GM12892 (cell line): ENCODE results near the gene METAP1.
A peak's percentile ranks its signal among the peaks of the same experiment; 100 is the strongest.
"Not testable (repeated sequence)": the region's sequence is repeated elsewhere in the genome, so short reads cannot be mapped to it uniquely, and the experiment has no call there.

Source experiments
- DNase-seq: peaks from one replicate; pipeline ENCODE4 v3.0.0; 2011; ENCODE audit not compliant: insufficient read length
- FAIRE-seq: peaks from 2 replicates; lab custom pipeline; 2011; peaks lifted over from hg19 to GRCh38; lab: Jason Lieb, UNC
- POLR2A ChIP-seq: IDR thresholded peaks from 2 replicates; pipeline ENCODE4 v1.6.1; 2011; ENCODE audit warnings: low read depth, low read length, control low read depth
- POLR2AphosphoS5 ChIP-seq: IDR thresholded peaks from 2 replicates; pipeline ENCODE4 v1.6.1; 2011; ENCODE audit warnings: low read depth, low read length, control low read depth
- TAF1 ChIP-seq: IDR thresholded peaks from 2 replicates; pipeline ENCODE4 v1.6.1; 2011; ENCODE audit warnings: low read depth, mild to moderate bottlenecking, control low read depth, low read length, borderline replicate concordance

Gene METAP1

DNA sequence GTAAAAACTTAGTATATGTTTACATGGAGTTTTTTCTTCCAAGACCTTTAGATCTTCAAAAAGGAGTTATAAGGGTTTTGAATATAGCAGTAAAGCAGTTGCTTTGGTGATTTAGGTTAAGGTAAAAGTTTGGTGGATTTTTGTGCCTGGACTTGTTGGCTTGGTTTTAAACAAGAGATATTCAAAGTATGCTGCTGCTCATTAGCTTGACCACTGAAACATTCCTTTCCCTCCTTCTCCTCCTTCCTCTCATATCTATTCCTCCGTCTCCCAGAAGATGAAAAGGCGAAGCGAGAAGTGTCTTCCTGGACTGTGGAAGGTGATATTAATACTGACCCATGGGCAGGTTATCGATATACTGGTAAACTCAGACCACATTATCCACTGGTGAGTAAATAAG, 38.4 kb downstream of the METAP1 start:
- TF ChIP-seq TAF1 (no peak), POLR2A (no peak), POLR2AphosphoS5 (no peak)
- FAIRE-seq, result no peak

DNA sequence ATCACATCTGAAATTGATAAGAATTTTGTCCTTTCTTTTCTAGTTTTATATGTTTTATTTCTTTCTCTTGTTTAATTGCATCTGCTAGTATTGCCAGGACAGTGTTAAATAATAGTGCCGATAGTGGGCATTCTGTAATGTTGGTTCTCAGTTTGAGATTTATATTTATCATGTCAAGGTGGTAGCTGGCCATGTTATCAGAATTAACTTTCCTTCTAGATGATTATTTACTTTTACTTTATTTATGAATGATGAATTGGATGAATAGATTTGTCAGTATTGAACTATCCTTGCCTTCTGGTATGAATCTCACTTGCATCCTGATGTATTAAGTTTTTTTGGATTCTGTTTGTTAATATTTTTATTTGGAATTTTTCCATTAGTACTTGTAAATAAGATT, 42.7 kb downstream of the METAP1 start:
- DNase-seq, result no peak
- no peak for FAIRE-seq
- TF ChIP-seq POLR2AphosphoS5 (no peak), TAF1 (no peak), POLR2A (no peak)

More for the DNA sequence above, 38.4 kb downstream of the METAP1 start:
- DNase-seq, result no peak

DNA sequence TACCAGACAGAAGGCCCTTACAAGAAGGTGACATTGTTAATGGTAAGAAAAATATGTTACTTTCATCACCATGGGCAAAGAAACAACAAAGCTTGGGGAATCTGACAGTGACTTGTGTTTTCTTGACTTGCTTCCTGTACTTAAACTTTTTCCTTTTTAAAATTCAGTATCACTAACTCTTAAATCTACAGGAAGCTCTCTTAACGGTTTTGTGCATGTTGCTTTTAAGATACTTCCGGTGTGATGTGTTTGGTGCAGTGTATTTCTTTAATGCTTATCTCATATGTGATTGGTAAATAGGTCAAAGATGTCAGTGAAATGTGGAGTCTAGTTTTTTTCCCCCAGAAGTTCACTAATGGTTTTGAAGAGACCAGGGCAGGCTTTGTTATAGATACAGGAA, 47.8 kb downstream of the METAP1 start:
- FAIRE-seq (no peak), DNase-seq (no peak)
- TF ChIP-seq POLR2A, result no peak

DNA sequence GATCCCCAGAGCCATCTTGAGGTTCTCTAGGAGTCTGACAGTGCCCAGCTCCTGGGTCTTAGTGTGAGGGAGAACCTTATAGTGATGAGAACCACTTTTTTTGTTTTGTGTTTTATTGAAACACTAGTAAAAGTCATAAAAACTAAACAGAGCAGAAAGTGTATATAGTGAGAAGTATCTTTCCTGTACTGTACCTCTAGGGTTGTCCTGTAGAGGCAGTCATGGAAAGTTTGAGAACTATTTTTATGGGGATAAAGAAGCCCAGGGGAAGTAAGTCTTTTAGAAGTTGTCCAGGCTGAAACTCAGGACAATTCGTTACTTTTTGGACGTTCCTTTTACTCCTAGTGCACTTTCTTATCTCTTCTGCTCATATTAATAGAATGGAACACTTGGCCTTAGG, 52.2 kb downstream of the METAP1 start:
- DNase-seq (no peak), FAIRE-seq (peak; percentile 9)
- TF ChIP-seq POLR2A, result no peak
- no peak for TF ChIP-seq POLR2AphosphoS5
- no peak for TF ChIP-seq TAF1

- no peak for DNase-seq
- no peak for FAIRE-seq
- no peak for TF ChIP-seq POLR2AphosphoS5
- no peak for TF ChIP-seq POLR2A
- TF ChIP-seq TAF1, result no peak
These were observed 57.4 kb downstream of the METAP1 start for GRCh38 chr4:99052902-99053301.

DNA sequence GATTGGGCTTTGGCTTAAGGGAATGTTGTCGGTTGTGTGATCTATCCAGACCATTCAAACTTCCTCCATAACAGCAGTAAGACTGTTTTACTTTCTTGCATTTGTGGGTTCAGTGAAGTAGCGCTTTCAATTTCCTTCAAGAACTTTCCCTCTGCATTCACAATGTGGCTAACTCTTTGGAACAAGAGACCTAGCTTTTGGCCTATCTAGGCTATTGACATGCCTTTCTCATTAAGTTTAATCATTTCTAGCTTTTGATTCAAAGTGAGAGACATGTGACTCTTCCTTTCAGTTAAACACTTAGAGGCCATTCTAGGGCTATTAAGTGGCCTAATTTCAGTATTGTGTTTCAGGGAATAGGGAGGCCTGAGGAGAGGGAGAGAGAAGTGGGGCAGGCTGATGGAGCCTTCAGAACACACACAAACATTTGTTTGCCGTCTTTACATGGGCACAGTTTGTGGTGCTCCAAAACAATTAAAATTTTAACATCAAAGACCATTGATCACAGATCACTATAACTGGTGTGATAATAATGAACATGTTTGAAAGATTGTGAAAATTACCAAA, 59.0 kb downstream of the METAP1 start:
- DNase-seq, result no peak
- FAIRE-seq, result peak; percentile 60
- no peak for TF ChIP-seq POLR2AphosphoS5
- TF ChIP-seq POLR2A, result no peak

DNA sequence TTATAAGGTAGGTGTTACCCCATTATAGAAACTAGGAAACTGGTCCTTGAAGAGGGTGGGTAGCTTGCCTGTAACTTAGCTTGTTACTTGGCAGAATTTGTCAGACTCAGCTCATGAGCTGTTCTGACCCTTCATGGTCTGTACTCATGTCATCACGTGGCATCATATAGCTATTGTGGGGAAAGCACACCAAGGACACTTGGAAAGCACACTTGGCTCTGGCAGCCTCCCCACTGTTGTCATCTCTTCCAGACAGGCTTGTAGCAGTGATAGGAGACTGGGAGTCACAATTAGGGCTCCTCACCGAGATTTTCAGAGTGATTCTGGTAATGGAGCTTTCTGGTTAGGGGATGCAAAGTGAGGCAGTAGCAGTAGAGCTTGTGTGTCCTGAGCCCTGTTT, 62.7 kb downstream of the METAP1 start:
- TF ChIP-seq POLR2AphosphoS5 (no peak), TAF1 (no peak), POLR2A (no peak)
- FAIRE-seq (no peak), DNase-seq (no peak)

- no peak for TF ChIP-seq POLR2A
- TF ChIP-seq POLR2AphosphoS5, result no peak
- TF ChIP-seq TAF1, result no peak
- no peak for DNase-seq
- no peak for FAIRE-seq
These were observed 64.0 kb downstream of the METAP1 start for GRCh38 chr4:99059550-99059949.

DNA sequence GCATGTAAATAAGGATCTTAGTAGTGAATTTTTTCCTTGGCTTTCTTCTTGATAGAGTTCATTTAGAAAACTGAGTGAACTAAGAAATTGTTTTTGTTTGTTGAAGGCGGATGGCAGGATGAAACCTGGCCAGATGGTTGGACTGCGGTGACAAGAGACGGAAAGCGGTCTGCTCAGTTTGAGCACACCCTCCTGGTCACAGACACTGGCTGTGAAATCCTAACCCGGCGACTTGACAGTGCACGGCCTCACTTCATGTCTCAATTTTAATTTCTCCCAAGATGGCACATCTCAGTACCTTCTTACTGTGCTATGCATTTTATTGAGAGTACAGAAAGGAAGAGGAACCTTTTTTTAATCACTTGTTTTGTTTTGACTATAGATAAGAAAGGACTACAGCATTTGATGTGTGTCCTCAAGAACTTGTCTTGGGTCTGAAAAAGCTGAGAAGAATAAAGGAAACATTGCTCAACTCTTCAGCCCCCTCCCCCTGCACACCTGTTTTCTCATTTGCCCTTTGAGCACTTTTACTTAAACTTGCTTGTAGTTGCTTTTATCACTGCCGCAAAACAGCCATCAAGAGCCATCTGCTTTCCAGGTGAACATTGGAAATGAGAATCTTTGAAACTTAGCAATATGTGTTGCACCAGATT, 65.7 kb downstream of the METAP1 start:
- TF ChIP-seq POLR2AphosphoS5, result no peak
- no peak for TF ChIP-seq TAF1
- TF ChIP-seq POLR2A, result no peak
- no peak for DNase-seq
- peak; percentile 14 for FAIRE-seq

DNA sequence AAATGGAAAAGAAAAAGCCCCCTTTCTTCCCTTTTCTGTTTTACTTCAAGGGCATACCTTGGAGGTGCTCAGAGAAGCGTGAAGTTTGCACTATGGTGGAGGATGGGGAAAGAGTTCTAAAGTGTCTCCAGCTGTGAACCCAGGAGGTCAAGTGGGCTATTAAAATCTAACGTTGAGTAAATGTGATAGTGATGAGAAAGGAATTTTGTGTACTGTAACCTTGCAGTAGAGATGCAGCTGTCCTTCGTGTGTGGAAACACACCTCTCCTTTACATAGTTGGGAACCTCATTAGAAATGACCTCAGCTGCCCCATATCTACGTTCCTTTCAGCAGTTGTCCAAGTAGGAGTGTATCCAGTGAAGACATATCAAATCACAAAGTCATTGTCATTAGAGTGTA, 66.6 kb downstream of the METAP1 start:
- no peak for TF ChIP-seq POLR2AphosphoS5
- no peak for TF ChIP-seq TAF1
- TF ChIP-seq POLR2A, result no peak
- FAIRE-seq, result no peak
- no peak for DNase-seq

- not testable (repeated sequence) for DNase-seq, FAIRE-seq
These were observed 70.0 kb downstream of the METAP1 start for GRCh38 chr4:99065521-99065920.

- DNase-seq (no peak), FAIRE-seq (no peak)
- no peak for TF ChIP-seq POLR2A
- TF ChIP-seq TAF1, result no peak
- TF ChIP-seq POLR2AphosphoS5, result no peak
These were observed 72.1 kb downstream of the METAP1 start for GRCh38 chr4:99067617-99068016.
